ENCODE measurements around the gene OCLN.

- TF ChIP-seq PURB (CRISPR knock-in tag; IDR thresholded peaks at IDR 0.05; ENCODE audit: low read depth) (no peak), TCF7L2 (IDR thresholded peaks at IDR 0.05; ENCODE audit: low read depth, low read length) (no peak), YBX1 (IDR thresholded peaks at IDR 0.05) (no peak), NFE2L1 (tag; IDR thresholded peaks at IDR 0.05; ENCODE audit: borderline replicate concordance, low read depth) (no peak)
- TF ChIP-seq, protein P1, sequence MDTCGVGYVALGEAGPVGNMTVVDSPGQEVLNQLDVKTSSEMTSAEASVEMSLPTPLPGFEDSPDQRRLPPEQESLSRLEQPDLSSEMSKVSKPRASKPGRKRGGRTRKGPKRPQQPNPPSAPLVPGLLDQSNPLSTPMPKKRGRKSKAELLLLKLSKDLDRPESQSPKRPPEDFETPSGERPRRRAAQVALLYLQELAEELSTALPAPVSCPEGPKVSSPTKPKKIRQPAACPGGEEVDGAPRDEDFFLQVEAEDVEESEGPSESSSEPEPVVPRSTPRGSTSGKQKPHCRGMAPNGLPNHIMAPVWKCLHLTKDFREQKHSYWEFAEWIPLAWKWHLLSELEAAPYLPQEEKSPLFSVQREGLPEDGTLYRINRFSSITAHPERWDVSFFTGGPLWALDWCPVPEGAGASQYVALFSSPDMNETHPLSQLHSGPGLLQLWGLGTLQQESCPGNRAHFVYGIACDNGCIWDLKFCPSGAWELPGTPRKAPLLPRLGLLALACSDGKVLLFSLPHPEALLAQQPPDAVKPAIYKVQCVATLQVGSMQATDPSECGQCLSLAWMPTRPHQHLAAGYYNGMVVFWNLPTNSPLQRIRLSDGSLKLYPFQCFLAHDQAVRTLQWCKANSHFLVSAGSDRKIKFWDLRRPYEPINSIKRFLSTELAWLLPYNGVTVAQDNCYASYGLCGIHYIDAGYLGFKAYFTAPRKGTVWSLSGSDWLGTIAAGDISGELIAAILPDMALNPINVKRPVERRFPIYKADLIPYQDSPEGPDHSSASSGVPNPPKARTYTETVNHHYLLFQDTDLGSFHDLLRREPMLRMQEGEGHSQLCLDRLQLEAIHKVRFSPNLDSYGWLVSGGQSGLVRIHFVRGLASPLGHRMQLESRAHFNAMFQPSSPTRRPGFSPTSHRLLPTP (IDR thresholded peaks at IDR 0.05; ENCODE audit: borderline replicate concordance, extremely low read depth, insufficient read length), result no peak
- TF ChIP-seq, protein P2, sequence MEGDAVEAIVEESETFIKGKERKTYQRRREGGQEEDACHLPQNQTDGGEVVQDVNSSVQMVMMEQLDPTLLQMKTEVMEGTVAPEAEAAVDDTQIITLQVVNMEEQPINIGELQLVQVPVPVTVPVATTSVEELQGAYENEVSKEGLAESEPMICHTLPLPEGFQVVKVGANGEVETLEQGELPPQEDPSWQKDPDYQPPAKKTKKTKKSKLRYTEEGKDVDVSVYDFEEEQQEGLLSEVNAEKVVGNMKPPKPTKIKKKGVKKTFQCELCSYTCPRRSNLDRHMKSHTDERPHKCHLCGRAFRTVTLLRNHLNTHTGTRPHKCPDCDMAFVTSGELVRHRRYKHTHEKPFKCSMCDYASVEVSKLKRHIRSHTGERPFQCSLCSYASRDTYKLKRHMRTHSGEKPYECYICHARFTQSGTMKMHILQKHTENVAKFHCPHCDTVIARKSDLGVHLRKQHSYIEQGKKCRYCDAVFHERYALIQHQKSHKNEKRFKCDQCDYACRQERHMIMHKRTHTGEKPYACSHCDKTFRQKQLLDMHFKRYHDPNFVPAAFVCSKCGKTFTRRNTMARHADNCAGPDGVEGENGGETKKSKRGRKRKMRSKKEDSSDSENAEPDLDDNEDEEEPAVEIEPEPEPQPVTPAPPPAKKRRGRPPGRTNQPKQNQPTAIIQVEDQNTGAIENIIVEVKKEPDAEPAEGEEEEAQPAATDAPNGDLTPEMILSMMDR (IDR thresholded peaks at IDR 0.05 in 2 of 3, conservative IDR thresholded peaks at IDR 0.05 in 1 of 3; ENCODE audit: insufficient read depth in 2 of 3, low read depth in 1 of 3, low read length in 3 of 3), result no peak
Measured at GRCh38 chr5:69528035-69528434, 35.4 kb downstream of the OCLN start.

Measured in K562 (cell line).